AG04449 (cell line): ENCODE measurements around the gene PTTG1IP2.
"Not testable (repeated sequence)": the region's sequence is repeated elsewhere in the genome, so short reads cannot be mapped to it uniquely, and the experiment has no call there.

Source experiments
- CTCF ChIA-PET: fragments of 350-600 bp; formaldehyde crosslinking; extraction: SDS; loops from one replicate; lab custom pipeline; 2021; ENCODE audit warnings: antibody characterized with exemption; lab: Yijun Ruan, JAX
- POLR2A ChIA-PET: fragments of 400-600, 350-600 bp; formaldehyde crosslinking; extraction: SDS; loops from one replicate; lab custom pipeline; 2020; ENCODE audit warnings: antibody characterized with exemption, inconsistent platforms; lab: Yijun Ruan, JAX
- DNase-seq: peaks from one replicate; pipeline ENCODE4 v3.0.0-alpha.2; 2010; ENCODE audit warnings: low read depth, low spot score
- H3K4me3 ChIP-seq: 2 replicates; pipeline ENCODE4 v1.5.1; 2011; ENCODE audit warnings: low read depth, mild to moderate bottlenecking, control low read depth, low read length
- CTCF ChIP-seq: IDR thresholded peaks from one replicate; pipeline ENCODE4 v1.5.1; 2011; ENCODE audit warnings: mild to moderate bottlenecking, moderate library complexity, low read length, control low read depth, inconsistent platforms; ENCODE audit not compliant: insufficient read depth; ENCODE audit errors: missing control alignments

The PTTG1IP2 gene

GRCh38 chr7:90455163-90456030, 14.0 kb upstream of the PTTG1IP2 start:
- DNase-seq = no peak
- ChIA-PET CTCF (interaction anchor here (0.7 to 2.1 kb wide), 18 partner anchors 8 to 1329 kb away, joined by 3 to 20 read pairs (median 4); no protein-coding TSS in a partner anchor), POLR2A (no interaction called here)
- H3K4me3 ChIP-seq = no peak overlapping the region
- TF ChIP-seq CTCF = peak; percentile 31

- no peak for DNase-seq
- no peak overlapping the region for H3K4me3 ChIP-seq
- CTCF ChIA-PET = interaction anchor here (1.4 kb wide), 1 partner anchor 171 kb away, joined by 4 read pairs; no protein-coding TSS in a partner anchor
- POLR2A ChIA-PET = no interaction called here
- TF ChIP-seq CTCF = no peak
These were observed 11.3 kb upstream of the PTTG1IP2 start for GRCh38 chr7:90458104-90458503.

- ChIA-PET POLR2A (no interaction called here), CTCF (interaction anchor here (0.7 to 1.1 kb wide), 2 partner anchors 165 to 575 kb away, joined by 3 read pairs; no protein-coding TSS in a partner anchor)
- no peak for DNase-seq
- no peak overlapping the region for H3K4me3 ChIP-seq
- no peak for TF ChIP-seq CTCF
These were observed 9.6 kb upstream of the PTTG1IP2 start for GRCh38 chr7:90459888-90460287.

GRCh38 chr7:90461219-90461618, 8.2 kb upstream of the PTTG1IP2 start:
- CTCF ChIA-PET = interaction anchor here (1.1 kb wide), 1 partner anchor 13 kb away, joined by 4 read pairs; no protein-coding TSS in a partner anchor
- no peak for DNase-seq
- POLR2A ChIA-PET = no interaction called here

GRCh38 chr7:90463151-90463628, 6.2 kb upstream of the PTTG1IP2 start:
- DNase-seq, H3K4me3 ChIP-seq, POLR2A ChIA-PET: not testable (repeated sequence)
- CTCF ChIA-PET = interaction anchor here (1.0 kb wide), 1 partner anchor 8 kb away, joined by 3 read pairs; no protein-coding TSS in a partner anchor

More at GRCh38 chr7:90461219-90461618, 8.2 kb upstream of the PTTG1IP2 start:
- no peak overlapping the region for H3K4me3 ChIP-seq
- no peak for TF ChIP-seq CTCF

- H3K4me3 ChIP-seq = no peak overlapping the region
- no peak for DNase-seq
- TF ChIP-seq CTCF = no peak
- CTCF ChIA-PET = interaction anchor here (1.3 kb wide), 1 partner anchor 13 kb away, joined by 3 read pairs; no protein-coding TSS in a partner anchor
- POLR2A ChIA-PET = no interaction called here
These were observed 3.6 kb upstream of the PTTG1IP2 start for GRCh38 chr7:90465816-90466215.
